Stimulated activated CD4-positive, alpha-beta T cell treated with anti-CD3 and anti-CD28 coated beads, Interleukin-1b, Interleukin-23, amount 100 ng/mL, for 1 hour (primary cell): ENCODE results near the gene CIBAR2.
A peak's percentile ranks its signal among the peaks of the same experiment; 100 is the strongest.

Source experiments
- DNase-seq, 2 donors: peaks; one replicate each; pipeline ENCODE4 v3.0.0-alpha.2; 2020; ENCODE audit warnings: low read depth in 2 of 2

CIBAR2 gene

DNA sequence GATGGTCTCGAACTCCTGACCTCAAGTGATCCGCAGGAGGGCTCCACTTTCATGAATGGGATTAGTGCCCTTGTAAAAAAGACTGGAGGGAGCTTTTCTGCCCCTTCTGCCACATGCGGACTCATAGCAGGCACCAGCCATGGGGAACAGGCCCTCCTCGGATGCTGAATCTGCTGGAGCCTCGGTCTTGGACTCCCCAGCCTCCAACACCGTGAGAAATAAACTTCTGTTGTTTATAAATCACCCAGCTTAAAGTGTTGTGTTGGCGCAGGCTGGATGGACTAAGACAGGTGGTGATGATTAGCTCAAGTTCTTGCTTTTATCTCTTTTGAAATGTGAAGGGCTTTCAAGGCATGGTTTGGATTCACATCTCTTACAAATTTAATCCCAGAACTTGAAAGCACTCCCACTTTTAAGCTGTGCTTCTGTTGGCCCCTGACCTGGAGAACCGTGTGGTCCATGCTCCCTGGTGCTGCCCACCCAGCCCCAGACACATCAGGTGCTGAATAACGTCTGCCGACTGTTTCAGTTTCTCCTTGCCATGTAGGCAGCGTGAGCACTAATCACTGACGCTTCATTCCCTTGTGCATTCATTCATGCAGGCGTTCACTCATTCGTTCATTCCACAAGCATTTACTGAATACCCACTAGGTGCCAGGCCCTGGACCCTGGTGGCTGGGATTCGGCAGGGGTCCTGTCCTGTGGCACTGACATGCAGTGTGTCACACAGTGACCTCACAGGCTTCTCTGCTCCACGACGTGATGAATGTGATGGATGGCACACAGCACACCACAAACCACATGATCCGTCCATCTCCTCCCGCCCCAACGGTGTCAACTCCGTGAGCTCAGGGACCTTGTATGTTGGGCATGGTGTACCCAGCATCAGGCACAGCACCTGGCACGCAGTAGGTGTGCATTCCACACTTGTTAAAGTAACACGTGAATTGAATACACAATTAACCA, 8.9 kb downstream of the CIBAR2 start:
- DNase-seq, result no peak

DNA sequence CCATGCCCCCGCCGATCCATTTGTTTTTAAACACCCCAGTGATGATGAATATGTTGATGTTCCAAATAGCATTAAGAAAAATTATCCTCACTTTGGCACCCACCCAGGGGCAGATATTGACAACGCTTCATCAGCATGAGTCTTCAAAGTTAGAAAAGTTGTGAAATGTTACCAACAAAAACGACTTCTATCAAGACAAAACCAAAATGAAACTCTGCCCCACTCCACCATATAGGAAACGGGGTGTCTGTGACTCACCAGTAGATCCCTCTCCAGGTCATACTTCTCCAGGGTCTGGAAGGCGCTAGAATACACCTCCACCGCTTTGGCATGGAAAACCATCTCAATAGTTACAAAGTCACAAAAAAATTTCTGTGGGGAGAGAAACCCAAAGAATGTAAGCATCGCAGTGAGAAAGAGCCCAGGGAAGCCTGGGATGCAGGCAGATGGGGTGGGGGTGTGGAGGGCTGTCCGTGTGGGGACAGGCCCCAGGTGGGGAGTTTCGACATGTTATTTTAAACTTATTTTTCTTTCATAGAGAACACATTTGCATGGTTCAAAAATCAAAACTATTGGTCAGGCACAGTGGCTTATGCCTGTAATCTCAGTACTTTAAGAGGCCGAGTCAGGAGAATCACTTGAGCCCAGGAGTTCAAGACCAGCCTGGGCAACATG, 10.2 kb downstream of the CIBAR2 start:
- no peak for DNase-seq

DNA sequence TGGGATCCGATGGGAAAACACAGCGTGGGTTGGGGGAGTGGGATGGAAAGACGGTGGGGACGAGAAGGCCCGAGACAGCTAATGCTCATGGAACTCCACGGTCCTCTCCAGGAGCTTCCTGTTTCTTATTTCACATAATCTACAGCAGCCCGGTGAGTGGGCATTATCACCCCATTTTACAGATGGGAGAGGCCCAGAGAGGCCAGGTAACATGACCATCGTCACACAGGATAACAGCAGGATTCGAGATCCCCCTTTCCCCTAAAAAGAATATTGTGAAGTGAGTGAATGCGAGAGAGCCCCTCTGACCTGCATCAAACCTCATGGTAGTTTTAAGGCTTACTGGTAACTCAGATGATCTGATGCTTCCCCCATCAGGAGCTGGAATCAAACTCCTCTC, 12.0 kb downstream of the CIBAR2 start:
- no peak for DNase-seq

DNA sequence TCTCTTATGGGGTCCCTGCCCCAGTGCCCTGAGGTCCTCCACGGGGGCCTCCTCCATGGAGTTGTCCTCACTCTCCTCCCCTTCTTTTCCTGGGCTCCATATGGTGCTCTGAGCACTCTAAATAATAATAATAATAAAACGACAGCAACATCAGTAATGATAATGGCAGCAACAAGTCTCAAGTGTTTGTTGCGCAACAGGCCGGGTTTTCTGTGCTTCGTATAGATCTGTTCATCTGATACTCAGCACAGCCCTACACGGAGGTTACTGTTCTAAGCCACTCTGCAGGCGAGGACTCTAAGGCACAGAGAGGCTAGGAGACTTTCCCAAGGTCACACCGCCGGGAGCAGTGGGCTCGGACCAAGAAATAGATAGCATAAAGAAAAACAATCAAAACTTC, 13.7 kb downstream of the CIBAR2 start:
- DNase-seq, result no peak

DNA sequence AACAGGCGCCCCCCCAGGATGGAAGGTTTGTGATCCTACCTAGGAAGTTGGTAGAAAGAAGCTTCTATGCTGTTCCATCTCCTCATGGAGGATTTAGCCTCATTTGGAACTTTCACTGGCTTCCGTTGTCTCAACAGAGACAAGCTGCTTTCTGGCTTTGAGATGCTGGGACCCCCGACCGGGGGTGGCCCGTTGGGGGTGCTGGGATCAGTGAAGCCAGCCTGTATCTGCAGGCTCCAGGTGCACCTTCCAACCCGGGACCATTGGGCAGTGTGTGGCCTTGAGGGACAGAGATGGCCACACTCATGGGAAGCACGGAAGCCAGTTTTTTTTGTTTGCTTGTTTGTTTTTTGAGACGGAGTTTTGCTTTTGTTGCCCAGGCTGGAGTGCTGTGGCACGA, 15.4 kb downstream of the CIBAR2 start:
- no peak for DNase-seq

DNA sequence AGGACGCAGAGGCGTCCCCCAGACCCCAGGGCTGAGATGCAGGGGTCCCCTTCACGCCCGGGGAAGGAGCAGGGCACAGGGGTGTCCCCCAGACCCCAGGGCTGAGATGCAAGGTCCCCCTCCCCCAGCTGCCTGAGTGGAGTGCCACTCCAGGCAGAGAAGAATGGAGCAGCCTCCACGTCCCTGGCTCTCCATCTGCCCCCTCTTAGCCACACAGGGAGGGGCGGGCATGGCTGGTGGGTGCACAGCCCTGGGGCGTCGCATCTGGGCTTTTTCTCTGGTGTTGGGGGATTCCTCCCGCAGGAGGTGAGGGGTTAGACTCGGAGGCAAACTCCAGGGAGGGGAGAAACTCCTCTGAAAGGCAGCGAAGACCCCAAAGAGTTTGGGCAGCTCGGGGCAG, 17.5 kb downstream of the CIBAR2 start:
- DNase-seq, result no peak

DNA sequence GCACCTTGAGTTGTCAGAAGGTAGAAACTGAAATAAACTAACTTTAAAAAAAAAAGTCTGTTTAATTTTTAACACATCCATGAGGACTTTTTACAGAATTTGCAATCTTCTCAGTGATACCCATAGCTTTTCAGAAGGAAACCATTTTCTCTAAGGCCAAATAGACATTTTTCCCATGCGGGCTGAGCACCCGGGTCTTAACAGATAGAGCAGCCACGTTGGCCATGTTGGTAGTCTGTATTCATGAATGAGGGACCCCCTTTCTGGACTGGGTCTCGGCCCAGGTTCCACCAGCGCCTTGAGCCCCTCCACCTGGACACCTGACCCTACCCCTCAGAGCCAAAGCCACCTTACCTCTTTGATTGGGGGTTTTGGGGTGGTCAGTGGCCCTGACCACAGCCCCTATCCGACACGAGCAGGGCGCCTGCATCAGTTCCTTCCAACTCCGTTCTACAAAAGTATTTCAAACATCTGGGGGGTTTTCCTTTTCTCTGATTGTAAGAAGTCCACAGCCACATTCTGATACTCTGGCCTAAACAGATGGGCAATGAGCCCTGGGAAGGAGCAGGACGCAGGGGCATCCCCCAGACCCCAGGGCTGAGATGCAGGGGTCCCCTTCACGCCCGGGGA, 18.0 kb downstream of the CIBAR2 start:
- DNase-seq, result no peak

DNA sequence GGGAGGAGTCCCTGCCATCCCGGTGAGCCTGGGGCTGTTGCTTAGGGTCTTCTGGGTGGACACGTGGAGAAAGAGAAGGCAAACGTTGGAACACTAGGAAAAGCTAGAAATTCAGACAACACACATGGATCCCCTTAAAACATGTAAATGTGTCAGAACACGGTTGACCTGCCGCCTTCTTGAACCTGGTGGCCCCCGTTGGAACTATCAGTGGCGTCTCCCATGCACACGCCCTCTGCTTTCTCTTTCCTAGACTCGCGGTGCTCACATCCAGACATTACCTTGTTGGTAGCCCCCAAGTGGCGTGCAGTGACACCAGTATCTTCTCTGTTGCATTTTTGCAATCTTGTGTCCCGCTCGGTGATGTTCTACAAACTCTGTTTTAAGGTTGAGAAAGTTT, 18.6 kb downstream of the CIBAR2 start:
- DNase-seq, result no peak

DNA sequence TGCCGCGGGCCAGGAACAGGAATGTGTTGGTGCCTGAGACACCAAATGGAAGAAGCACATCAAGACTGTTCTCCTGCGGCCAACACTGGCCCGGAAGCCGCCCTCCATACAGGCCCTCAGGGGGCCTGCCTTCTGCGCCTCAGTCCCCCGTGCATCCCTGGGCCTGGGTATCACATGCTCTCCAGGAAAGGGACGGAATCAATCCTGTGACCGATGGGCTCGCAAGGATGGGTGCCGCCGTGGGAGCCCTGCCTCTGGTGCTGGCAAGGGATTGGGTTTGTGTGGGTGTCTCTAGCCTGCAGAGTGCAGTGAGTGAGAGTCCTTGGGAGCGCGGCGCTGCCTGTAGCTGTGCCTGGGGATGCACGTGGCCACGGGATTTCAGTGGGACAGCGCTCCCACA, 19.4 kb downstream of the CIBAR2 start:
- no peak for DNase-seq

DNA sequence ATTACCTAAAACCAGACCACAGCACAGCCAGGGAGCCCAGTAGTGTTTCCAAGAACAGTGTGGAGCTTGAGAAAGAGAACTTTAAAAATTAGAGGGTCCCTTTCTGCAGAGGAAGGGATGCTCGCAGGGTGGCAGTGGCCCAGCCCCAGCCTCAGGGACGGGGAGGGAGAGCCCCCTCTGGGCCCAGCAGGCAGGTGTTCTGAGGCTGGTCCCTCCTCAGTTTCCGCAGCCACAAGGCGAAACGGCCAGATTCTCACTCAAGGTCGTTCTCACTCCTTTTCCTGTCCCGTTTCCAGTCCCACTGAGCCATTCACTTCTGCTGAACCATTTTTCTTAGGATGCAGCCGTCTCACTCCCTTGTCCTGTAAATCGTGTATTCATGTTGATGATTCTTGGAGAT, 20.0 kb downstream of the CIBAR2 start:
- no peak for DNase-seq

DNA sequence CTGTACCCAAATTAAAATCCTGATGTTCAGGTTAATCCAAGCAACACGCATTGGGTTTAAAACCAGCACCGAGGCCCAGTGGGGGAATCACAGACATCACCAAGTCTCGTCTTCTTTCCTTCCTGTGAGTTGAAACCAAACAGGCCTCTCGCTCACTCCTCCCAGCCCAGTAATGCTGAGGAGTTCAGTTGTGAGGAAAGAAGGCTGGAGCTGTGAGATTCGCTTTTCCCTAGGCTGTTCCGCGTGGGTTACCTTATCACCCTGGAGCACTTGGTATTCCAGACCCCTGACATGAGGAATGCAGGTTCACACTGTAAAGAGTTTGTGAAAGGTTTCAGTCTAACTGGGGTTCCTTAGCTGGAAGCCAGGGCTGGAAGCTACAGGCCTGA, 20.8 kb downstream of the CIBAR2 start:
- no peak for DNase-seq

DNA sequence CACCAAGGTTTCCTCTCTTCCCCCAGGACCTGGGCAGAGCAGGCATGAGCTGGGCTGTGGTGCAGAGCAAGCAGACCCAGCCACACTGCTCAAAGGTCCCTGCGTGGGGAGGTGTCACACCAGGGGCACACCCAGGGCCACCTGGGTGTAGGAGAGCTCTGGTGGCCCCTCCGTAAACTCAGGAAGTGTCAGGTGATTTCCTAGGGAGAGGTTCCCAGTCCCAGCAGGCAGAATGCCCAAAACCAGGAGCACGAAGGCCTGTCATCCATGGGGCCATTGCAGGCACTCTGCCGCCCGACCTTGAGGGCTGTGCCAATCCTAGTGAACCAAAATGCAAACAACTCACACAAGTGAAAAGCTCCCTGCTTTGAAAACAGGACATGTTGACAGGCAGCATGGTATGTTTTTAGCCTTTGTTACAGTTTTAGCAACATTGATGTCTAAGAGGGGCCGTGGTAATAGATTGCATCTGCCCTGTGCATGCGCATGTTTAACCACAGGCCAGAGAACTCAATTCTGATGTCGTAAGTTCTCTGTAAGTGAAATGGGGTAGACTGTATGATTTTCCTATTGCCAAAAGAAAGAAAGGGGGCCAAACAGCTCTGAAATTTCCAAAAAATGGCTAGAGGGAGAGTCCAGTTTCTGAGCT, 21.3 kb downstream of the CIBAR2 start:
- no peak for DNase-seq

DNA sequence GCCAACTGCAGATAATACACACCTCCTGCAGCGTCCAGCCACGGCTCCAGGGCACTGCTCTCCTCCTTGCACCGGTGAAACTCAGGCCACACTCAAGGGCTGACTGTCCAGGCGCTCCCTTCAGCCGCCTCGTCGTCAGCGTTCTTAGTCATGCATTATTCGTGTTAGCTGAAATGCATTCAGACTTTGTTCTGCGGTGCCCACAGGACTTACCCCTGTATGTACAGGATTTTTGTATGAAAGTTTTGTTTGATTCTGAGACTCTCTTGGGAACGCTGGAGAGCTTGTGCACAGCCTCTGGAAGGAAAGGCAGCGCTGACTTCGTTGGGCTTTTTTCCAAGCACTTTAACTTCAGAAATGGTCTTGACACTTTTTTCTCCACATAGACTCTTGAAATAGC, 22.1 kb downstream of the CIBAR2 start:
- DNase-seq, result no peak

DNA sequence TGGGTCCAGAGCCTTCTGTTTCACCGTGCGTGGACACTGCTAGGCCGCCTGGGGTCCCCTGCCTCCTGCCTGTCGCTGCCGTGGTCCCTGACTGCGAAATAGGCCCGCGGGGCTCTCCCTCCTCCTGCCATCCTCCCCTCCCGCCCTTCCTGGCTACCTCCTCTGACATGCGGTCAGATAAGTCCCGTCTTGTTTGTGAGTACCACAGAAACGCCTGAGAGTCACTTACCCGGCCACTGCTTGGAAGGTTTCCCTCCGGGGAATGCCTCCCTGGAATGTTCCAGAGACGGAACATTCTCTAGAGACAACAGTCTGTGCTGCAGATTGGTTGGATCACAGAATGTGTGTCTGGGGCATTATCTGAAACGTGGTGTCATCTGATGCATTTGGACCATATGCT, 22.7 kb downstream of the CIBAR2 start:
- no peak for DNase-seq

DNA sequence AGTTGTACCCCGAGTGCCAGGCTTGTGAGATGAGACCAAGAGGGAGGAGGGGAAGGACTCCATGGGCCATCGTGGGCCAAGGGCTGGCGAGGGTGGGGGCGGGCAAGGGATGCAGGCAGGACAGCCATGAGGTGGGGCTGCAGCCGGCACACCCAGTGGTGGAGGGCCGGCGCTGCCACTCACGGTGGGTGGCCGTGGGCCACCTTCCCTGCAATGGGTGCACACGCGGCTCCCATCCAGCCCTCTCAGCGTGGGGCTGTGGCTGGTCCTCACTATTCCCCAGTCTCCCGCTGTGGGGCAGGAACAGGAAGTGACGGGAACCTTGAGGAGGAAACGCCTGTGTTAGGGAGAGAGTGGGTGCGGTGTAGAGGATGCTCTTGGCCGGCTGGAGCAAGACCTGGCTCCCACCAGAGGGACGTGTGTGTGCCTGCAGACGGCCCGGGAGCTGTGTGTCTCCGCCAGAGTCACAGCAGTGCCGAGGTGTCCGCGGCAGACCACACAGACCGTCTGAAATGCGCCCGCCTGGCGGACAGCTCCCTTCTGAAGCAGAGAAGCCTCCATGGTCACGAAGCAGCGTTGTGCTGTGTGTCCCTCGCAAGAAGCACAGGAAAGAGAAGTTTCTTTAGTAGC, 23.6 kb downstream of the CIBAR2 start:
- DNase-seq, result no peak

DNA sequence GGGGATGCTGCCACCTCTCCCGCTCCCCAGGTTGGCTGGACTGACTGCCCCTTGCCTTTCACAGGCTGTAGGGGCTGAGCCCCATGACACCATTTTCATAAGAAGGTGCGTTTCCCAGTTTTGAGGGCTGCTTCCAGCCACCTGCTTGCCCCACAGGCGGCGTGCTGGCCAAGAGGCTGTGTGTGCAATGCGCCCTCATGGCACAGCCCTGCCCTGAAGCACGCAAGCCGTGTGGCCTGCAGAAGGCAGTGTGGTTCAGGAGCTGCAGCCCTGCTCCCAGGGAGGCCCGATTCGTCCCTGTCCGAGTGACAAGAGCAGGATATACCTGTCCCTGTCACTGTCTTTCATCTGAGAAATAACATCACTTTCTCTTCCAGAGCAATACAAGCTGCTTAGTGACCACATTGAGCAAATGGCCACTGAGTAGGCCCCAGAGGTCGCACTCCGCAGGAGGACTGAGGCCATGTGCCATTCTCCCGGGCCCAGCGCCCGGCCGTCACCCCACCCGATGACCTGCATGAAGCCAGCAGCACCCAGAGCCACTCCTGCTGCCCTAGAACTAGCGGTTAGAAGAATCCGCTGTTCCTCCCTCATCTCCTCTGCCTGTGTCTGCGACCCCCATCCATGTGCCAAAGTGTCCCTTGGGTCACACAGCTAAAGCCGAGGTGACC, 24.2 kb downstream of the CIBAR2 start:
- DNase-seq, result no peak

DNA sequence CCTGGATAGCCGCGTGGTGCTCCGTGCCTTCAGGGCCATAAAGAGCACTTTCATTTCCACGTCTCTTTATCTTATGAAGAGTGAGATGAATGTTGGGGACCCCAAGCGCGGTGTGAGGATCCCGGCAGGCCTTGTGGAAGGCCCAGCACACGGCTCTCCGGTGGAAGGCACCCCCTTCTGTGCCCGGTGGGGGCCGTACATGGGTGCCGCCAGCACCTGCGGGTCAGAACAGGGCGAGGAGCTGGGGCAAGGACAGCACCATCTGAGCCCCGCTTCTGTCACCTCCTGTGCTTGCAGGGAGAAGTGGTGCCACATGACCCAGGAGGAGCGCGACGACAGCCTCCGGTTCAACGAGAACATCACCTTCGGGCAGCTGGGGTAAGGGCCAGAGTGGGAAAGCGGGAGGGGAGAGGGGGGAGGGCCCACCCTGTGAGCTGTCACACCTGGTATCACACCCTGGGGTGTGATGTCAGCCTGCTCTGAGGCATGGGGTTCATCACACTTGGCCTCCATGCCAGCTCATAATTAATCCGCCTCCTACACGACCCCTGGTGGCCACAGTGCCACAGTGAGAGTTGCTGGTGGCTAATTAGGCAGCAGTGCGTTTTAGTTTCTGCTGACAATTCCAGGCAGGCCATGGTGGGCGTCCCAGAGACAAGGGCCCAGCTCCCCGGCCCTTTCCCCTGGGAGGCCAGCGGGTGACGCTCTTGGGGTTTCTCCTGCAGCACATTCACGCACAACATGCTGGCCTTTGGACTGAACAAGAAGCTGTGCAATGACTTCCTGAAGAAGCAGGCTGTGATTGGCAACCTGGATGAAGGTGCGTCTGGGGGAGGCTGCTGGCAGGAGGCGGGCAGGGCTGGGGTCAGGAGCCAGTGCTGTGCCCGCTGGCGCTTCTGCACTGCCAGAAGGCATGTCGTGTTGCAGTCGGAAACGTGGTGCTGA, 25.7 kb downstream of the CIBAR2 start:
- DNase-seq, result peak; percentile 59 to 63

DNA sequence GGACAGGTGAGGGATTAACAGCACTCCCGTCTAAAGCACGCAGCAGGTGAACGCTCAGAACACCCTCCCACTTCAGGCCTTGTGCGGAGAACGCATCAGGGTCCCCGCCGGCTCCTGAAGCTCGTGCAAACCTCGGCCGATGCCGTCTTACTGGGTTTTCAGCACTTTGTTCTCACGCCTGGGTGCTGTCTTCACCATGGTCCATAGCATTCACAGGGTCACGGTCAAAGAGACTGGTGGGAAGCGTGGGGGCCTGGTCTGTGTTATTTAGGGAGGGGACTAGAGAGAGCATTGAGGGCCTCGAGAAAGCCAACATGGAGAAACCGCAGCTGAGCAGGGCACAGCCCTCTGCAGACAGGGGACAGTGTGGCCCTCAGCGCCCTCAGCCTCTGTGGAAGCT, 26.6 kb downstream of the CIBAR2 start:
- DNase-seq, result no peak

DNA sequence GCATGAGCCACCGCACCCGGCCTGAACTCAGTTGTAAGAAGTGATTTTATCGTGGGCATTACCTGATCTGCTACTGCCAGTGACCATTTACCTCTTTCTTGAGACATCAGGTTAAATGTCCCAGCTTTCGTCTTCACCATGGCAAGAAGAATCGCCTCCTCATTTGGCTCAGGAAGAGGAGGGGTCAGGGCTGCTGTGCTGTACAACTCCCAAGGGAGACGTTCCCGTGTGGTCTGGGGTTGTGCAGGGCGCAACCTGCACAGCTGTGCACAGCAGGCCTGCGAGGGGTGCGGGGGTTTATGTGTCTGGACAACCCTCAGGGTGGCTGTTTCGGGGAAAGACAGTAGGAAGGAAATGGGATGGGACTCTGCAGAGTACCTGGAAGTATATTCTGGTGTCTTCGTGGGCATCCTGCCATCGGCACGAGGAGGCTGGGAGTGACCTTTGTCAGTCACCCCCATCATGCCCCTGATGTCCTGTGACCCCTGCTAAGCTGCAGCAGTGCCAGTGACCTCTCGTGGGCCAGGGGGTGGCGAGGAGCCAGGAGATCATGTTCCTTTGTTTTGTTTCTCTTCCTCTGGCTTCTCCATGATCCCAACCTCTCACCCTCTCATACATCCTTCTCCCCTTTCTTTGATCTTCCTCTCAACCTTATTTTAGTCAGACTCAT, 27.3 kb downstream of the CIBAR2 start:
- DNase-seq, result no peak
